Ramos (cell line): ENCODE measurements around the gene RASGEF1C.
"Not testable (repeated sequence)": the region's sequence is repeated elsewhere in the genome, so short reads cannot be mapped to it uniquely, and the experiment has no call there.

Experiments used
- in situ Hi-C: fragments of 300-500 bp; cut with MboI; formaldehyde crosslinking; loops from one replicate; pipeline ENCODE4 v1.14.3; 2022; ENCODE audit warnings: low sequenced_read_pairs; ENCODE audit not compliant: unreplicated experiment

The RASGEF1C gene

DNA sequence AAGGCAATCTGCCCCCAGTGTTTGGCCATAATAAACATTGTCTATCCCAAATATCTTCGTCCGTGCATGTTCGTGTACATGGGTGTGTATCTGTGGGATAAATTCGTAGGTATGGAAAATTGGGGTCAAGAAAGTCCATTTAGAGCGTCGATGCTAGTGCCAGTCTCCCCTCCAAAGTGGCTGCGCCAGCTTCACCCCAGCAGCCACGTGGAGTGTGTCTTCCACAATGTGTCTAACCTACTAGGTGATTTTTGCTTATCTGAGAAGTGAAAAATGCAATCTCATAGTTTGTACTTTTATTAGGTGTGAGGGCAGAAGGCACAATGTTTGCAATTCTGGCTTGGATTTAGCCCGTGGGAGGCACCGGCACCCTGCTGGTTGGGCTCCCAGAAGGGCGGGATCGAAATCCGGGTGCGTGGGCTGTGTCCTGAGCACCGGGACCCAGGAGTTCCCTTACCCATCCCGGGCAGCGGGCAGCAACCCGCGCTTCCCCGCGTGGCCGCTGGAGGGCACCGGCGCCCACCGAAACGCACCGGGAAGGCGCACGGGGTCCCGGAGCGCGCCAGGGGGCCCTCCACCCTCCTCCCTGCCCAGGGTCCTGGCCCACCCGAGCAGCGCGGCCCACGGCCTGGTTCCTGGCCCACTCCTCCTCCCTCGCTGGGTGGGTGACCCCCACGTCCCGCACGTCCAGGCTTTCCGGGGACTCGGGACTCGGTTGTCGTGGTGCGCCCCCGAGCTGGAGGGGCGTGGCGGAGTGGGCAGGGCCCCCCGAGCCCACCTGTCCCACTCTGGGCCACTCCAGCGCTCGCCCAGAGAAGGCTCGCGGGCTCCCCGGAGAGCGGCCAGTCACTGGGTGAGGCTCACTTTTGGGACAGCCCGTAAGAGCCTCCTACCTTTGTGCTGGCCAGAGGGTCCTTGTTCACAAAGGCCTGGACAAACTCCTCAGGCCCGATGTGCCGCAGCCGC lies 82.0 kb downstream of the RASGEF1C start:
- in situ Hi-C loops = no loop called here

DNA sequence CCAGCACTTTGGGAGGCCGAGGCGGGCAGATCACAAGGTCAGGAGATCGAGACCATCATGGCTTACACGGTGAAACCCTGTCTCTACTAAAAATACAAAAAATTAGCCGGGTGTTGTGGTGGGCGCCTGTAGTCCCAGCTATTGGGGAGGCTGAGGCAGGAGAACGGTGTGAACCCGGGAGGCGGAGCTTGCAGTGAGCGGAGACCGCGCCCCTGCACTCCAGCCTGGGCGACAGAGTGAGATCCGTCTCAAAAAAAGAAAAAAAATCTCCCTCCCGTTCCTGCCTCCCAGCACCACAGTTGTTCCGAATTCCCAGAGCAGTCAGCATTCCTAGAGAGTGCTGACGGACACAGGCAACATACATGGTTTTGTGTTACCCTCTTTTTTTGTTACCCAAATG lies 82.9 kb downstream of the RASGEF1C start:
- in situ Hi-C loops = not testable (repeated sequence)

GRCh38 chr5:180124662-180125061 lies 84.3 kb downstream of the RASGEF1C start:
- in situ Hi-C loops = not testable (repeated sequence)

DNA sequence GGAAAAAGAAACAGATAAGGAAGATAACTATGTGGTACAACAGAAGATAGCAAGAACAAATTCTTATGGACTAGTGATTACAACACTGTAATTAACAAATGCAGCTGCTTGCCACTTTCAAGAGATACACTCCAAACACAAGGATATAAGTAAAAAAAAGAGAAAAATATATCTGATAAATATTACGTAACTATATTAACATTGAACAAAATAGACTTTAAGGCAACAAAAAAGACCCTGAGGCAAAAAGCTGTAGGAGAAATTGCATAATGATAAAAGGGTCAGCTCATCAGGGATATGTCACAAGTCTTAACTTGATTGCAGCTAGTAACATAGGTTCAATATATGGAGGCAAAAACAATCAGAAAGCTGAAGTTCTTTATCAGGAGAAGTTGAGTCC lies 86.1 kb downstream of the RASGEF1C start:
- in situ Hi-C loops = no loop called here

- in situ Hi-C loops = no loop called here
These were observed 87.1 kb downstream of the RASGEF1C start for GRCh38 chr5:180121826-180122413.

DNA sequence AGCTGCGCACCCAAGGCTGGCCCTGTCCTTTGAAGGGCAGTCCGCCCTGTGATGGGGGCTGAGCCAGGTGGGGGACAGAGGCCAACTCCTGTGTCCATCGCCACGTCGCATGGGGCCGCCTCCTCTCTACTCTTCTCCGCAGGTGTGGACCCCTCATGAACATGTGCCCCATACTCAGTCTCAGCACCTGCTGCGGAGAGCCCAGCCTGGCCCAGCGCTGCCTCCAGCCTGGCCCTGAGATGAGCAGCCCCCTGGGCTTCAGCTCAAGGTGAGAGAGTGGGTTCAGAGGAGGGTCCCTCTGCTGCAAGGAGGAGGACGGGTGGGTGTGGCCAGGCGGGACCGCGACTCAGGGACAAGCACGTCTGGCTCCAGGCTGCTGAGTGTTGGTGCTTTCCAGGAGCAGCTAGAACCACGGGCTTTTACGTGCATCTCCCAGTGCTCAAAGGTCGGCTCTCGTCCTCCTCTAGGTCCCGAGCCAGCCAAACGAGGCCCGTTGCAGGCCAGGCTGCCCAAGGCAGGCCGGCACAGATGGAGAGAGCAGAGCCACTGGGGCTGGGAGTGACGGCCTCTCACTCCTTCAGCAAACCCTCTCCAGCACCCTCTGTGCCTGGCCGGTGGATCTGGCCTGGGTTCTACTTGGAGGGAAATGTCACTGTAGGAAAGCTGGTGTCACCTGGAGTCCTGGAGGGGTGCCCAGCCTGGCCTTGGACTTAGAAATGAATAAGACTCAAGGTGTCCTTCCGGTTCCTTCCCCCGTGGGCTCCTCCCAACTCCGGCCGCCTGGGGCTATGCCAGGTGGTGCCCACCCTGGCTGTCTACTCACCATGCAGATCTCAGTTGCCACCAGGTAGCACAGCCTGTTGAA lies 88.5 kb downstream of the RASGEF1C start:
- in situ Hi-C loops = no loop called here

- in situ Hi-C loops = no loop called here
These were observed 89.1 kb downstream of the RASGEF1C start for GRCh38 chr5:180119903-180120236.

DNA sequence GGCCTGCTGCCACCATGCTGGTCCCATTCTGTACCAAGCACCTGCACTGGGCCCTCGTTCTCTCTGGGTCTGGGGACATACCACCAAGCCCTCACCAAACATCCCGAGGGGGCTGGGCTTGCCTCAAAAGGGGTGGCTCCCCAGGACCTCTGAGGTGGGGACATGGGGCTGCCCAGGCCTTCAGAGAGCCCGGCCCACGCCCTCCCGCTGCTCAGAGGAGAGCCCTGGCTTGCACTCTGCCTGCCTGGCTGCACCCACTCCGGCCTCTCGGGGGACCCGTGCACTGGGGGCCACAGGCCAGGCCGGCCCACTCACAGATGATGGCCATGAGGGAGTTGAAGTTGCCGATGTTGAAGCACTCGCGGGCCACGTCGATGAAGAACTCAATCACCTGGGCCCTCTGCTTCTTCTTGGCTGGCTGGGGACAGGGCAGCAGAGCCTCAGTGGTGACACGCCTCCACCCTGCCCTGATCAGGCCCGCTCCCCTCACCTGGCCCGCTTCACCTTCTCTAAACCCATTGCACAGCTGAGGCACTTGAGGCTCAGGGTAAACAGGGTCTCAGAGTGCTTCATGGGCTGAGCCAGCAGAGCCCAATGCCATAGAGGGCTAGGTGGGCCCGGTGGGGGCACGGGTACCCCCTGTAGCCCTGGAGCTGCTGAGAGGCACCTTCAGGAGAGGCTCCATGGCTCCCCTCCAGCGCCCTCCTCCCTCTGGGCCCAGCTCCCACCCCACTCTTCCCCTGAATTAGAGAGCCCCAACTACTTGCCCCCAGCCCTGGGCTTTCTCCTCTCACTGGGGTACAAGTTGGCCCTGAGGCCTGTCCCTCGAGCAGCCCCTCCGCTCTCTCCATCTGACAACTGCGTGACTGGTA lies 89.7 kb downstream of the RASGEF1C start:
- in situ Hi-C loops = no loop called here

DNA sequence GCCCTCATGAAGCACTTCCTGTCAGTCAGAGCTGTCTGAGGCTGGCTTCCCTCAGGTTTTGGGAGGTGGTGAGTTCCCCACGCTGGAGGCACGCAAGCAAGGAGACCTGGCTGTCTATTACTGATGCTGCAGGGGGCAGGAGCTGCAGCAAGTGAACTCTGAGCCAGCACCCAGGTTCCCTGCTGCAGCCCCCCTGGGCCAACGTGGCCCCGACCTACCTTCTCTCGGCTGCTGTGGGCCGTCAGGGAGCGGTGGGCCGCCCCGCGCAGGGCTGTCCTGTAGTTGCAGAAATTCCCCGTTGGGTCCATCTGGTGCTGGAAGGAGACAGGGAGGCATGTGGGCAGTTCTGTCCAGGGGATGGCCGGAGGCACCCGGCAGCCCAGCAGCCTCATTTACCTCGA lies 90.6 kb downstream of the RASGEF1C start:
- in situ Hi-C loops = no loop called here

DNA sequence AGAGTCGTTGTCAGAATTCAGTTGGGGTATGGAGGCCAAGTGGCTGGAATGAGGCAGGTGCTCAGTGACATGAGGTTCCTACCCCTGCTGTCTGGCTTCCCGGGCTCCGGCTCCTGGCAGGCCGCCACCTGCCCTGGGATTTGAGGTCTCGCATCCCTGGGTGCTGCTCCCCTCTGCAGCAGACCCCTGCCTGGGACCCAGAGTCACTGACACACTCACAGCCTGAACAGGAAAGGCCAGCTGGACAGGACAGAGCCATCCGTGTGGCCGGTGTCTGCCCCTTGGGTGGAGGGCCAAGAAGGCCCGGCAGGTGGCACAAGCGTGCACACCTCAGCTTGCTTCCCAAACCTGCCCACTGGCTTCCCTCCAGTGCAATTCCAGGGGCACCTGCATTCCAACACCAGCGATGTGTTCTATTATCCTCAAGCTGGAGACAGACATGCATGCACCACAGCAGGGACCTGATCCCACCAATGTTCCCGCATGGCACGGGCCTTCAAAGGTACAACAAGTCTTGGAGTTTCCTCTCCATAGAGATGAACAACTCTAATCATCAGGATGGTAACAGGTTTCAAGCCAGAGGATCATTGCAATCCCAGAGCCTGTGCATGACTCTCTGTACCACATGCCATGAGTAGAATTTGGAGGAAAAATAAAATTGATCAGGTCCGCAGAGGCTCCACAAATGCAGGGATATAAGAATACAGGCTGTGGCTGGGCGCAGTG lies 91.8 kb downstream of the RASGEF1C start:
- in situ Hi-C loops = no loop called here

DNA sequence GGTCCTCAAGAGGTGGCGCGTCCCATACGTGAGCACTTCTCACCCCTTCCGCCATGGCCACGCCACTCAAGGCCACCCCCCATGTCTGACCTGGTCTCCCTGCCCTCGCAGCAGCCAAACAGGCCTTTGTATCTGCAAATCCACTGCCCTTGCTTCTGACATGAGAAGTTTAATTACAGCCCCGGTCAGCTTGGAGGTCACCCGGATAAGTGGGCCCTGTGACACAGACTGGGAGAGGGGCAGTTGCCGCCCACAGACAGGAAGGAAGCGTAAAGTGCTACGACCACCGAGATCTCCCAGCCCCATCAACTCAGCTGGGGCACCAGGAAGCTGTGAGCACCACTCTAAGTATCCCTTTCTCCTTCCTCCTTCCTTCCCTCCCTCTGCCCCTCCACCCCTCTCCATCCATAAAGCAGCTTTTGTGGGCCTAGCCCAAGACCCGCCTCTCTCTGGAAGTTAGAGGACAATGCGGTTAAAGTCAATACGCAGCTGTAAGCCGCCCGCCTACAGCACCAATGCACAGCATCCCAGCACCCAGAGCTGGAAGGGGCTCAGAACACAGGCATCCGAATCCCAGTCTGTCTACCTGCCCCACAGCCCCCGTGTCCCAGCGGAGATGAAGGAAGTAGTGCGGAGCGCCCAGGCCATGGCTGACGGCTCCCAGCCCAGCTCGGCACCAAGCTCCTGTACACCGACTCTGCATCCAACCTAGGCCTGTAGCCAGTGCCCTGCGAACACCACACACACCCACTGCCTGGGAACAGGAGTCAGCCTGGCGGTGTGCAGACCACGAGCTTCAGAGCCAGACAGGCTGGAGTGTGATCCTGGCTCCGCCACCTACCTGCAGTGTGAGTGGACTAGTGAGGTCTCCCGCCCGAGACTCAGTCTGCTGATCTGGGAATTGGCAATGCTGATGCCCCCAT lies 92.7 kb downstream of the RASGEF1C start:
- in situ Hi-C loops = no loop called here

- in situ Hi-C loops = no loop called here
These were observed 93.5 kb downstream of the RASGEF1C start for GRCh38 chr5:180115326-180116076.

GRCh38 chr5:180114304-180115003 lies 94.6 kb downstream of the RASGEF1C start:
- in situ Hi-C loops = no loop called here

DNA sequence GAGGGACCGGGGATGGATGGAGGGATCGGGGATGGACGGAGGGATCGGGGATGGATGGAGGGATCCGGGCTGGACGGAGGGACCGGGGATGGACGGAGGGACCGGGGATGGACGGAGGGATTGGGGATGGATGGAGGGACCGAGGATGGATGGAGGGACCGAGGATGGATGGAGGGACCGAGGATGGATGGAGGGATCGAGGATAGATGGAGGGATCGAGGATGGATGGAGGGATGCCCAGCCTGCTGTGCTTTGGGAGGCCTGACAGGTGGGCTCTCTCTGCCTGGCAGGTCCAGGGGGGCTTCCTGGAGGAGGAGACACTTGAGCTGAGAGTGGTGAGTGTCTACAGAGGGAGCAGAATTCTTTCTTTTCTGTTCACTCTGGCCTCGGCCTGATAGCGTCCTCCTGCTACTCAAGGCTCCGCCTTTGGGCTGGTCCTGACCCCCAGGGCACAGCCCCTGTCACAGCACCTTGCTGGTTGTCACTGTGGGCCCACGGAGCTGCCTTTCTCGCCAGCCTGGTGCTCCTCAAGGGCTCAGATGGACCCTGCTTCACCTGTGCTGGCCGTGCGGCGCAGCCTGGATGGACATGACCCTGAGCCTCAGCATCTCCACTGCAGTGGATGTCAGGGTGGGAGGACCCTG lies 95.2 kb downstream of the RASGEF1C start:
- in situ Hi-C loops = no loop called here

DNA sequence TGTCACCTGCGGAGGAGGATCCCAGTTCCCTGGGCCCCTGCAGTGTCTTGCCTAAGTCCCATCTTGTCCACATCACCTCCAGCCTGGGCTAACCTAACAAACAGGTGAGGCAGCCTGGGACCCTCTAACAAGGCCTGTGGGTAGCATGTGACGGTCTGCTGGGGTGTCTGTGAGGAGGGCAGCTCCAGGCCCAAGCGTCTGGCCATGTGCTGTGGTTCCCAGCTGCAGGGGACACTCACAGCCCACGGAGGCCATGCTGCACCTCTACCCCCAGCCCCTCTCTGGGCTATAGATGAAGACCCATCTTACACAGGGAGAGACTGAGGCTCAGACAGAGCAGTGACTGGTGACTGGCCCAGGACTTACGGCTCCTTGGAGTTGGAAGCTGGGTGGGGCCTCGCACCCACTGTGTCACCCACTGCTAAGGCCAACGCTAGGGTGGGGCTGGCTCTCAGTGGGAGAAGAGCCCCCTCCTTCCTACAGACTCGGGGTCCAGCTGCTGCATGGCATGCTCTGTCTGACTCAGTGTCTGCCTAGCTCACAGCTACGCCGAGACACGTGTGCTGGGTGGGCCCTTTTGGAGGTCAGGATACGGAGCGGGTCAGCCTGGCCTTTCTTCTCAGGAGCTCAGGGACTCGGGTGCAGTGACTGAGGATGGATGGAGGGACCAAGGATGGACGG lies 96.7 kb downstream of the RASGEF1C start:
- in situ Hi-C loops = no loop called here
